ENCODE measurements around the gene RHOBTB3. TPM values are rescaled to one million over a fixed set of nuclear protein-coding genes. Genes with fewer than 3 reads are reported as not detected.

Gene RHOBTB3
- total RNA-seq, 1 experiment from 2014 or later: 84.3 TPM

DNA sequence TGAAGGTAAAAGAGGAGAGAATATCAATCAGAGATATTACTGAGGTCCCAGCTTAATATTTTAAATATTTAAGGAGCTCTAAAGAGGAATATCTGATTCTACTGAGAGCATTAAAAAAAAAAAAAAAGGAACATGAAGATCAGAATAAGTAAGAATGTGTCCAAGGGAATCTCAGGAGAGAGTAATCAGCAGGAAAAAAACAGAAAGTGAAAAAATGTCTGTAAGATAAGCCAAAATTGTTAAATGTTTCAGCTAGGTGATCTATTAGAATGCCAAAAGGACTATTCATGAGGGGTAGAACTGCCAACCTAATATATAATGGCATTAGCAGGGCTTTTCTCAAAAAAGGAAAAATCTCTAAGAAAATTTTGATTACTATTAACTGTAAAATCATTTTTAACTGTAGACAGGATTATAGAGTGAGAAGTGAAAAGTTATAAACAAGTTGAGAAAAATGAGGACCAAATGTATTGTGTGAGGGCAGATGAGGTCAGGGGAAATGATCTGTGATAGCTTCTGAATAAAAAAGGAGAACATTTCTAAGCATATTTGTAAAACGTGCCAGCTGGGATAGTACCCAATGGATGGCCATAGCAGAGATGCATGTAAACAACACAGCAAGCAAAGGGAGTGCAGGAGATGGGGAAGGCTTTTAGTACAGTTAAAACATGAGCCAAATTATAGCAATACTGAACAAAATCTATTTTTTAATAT is 9.4 kb upstream of the RHOBTB3 start:
- no peaks in the 10 kb centered on the region for H4K20me1 ChIP-seq (ENCODE audit: insufficient read depth)
- no peak overlapping the region for H3K4me2 ChIP-seq (ENCODE audit: low read length)
- H2AFZ ChIP-seq (ENCODE audit: low read depth, low read length, poor library complexity, severe bottlenecking): no peak overlapping the region
- H3K36me3 ChIP-seq (ENCODE audit: control insufficient read depth in 1 of 2, insufficient read depth in 2 of 2, low read length in 2 of 2): no peaks in the 10 kb centered on the region
- no peaks in the 10 kb centered on the region for H3K9me3 ChIP-seq (ENCODE audit: control insufficient read depth in 1 of 2, insufficient read depth in 1 of 2, low read depth in 1 of 2, low read length in 2 of 2)
- no peaks in the 10 kb centered on the region for H3K79me2 ChIP-seq (ENCODE audit: insufficient read depth, low read length)
- H3K4me3 ChIP-seq (replicated peaks in 1 of 2; ENCODE audit: low read depth in 1 of 2, low read length in 2 of 2): no peak overlapping the region
- TF ChIP-seq SRF (IDR thresholded peaks at IDR 0.05; ENCODE audit: low read depth) (no peak), RAD21 (IDR thresholded peaks at IDR 0.05; ENCODE audit: low read depth) (no peak), POLR2AphosphoS5 (IDR thresholded peaks at IDR 0.05; ENCODE audit: low read depth, low read length) (no peak), YY1 (IDR thresholded peaks at IDR 0.05; ENCODE audit: extremely low read depth, insufficient replicate concordance, low read depth, low read length) (no peak), EZH2 (IDR thresholded peaks at IDR 0.05) (no peak), SP1 (IDR thresholded peaks at IDR 0.05; ENCODE audit: low read depth) (no peak), JUND (IDR thresholded peaks at IDR 0.05) (no peak), ZFX (IDR thresholded peaks at IDR 0.05) (no peak), CEBPB (IDR thresholded peaks at IDR 0.05; ENCODE audit: low read depth) (no peak), EZH2phosphoT487 (IDR thresholded peaks at IDR 0.05; ENCODE audit: borderline replicate concordance) (no peak), CBX3 (IDR thresholded peaks at IDR 0.05; ENCODE audit: low read depth) (no peak)
- TF ChIP-seq, protein P1, sequence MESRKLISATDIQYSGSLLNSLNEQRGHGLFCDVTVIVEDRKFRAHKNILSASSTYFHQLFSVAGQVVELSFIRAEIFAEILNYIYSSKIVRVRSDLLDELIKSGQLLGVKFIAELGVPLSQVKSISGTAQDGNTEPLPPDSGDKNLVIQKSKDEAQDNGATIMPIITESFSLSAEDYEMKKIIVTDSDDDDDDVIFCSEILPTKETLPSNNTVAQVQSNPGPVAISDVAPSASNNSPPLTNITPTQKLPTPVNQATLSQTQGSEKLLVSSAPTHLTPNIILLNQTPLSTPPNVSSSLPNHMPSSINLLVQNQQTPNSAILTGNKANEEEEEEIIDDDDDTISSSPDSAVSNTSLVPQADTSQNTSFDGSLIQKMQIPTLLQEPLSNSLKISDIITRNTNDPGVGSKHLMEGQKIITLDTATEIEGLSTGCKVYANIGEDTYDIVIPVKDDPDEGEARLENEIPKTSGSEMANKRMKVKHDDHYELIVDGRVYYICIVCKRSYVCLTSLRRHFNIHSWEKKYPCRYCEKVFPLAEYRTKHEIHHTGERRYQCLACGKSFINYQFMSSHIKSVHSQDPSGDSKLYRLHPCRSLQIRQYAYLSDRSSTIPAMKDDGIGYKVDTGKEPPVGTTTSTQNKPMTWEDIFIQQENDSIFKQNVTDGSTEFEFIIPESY (IDR thresholded peaks at IDR 0.05; ENCODE audit: extremely low read depth, insufficient replicate concordance, low read length): no peak
- TF ChIP-seq, protein P2, sequence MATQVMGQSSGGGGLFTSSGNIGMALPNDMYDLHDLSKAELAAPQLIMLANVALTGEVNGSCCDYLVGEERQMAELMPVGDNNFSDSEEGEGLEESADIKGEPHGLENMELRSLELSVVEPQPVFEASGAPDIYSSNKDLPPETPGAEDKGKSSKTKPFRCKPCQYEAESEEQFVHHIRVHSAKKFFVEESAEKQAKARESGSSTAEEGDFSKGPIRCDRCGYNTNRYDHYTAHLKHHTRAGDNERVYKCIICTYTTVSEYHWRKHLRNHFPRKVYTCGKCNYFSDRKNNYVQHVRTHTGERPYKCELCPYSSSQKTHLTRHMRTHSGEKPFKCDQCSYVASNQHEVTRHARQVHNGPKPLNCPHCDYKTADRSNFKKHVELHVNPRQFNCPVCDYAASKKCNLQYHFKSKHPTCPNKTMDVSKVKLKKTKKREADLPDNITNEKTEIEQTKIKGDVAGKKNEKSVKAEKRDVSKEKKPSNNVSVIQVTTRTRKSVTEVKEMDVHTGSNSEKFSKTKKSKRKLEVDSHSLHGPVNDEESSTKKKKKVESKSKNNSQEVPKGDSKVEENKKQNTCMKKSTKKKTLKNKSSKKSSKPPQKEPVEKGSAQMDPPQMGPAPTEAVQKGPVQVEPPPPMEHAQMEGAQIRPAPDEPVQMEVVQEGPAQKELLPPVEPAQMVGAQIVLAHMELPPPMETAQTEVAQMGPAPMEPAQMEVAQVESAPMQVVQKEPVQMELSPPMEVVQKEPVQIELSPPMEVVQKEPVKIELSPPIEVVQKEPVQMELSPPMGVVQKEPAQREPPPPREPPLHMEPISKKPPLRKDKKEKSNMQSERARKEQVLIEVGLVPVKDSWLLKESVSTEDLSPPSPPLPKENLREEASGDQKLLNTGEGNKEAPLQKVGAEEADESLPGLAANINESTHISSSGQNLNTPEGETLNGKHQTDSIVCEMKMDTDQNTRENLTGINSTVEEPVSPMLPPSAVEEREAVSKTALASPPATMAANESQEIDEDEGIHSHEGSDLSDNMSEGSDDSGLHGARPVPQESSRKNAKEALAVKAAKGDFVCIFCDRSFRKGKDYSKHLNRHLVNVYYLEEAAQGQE (IDR thresholded peaks at IDR 0.05; ENCODE audit: low read depth): no peak
- TF ChIP-seq, protein P3, sequence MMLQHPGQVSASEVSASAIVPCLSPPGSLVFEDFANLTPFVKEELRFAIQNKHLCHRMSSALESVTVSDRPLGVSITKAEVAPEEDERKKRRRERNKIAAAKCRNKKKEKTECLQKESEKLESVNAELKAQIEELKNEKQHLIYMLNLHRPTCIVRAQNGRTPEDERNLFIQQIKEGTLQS (IDR thresholded peaks at IDR 0.05): no peak
- intact Hi-C loops (cut with micrococcal nuclease): no loop called here
- H3K4me1 ChIP-seq (ENCODE audit: control insufficient read depth in 1 of 2, insufficient read depth in 2 of 2, low read length in 2 of 2): peaks cover 9 to 23% of the 10 kb centered on the region in 2 experiments; a peak in 3 of 4 replicates
- H3K9ac ChIP-seq (ENCODE audit: low read length): no peak overlapping the region
- H3K27ac ChIP-seq (ENCODE audit: low read depth, low read length): no peak overlapping the region
- ChIA-PET CTCF (no interaction called here), RAD21 (ENCODE audit: low non-redundant PET in 1 of 2, low total read pairs in 2 of 2, uncharacterized antibody in 2 of 2, unreplicated experiment in 2 of 2) (no interaction called here), POLR2A (no interaction called here)
- DNase-seq (ENCODE audit: low read depth, low spot score): no peak
- no peak for ATAC-seq
- no peaks in the 10 kb centered on the region for H3K27me3 ChIP-seq (ENCODE audit: insufficient read depth, low read length)
- no peaks in the 10 kb centered on the region for H3K9me2 ChIP-seq (ENCODE audit: insufficient read depth)
- no TSS peak for BruUV-seq (replicated peaks)
